Karpas-422 (cell line): ENCODE measurements around the gene PRKCE. TPM values are rescaled to one million over a fixed set of nuclear protein-coding genes. Genes with fewer than 3 reads are reported as not detected.
A peak's percentile ranks its signal among the peaks of the same experiment; 100 is the strongest.

Experiments used
- DNase-seq: peaks from one replicate; pipeline ENCODE4 v3.0.0-alpha.2; 2015
- H2AFZ ChIP-seq: fragments of 200-600 bp; sonication (generic); 2 replicates; pipeline ENCODE4 v1.6.1; 2014; ENCODE audit warnings: antibody characterized with exemption, low read length, mixed read lengths
- H3K27ac ChIP-seq: fragments of 200-600 bp; sonication (generic); 2 replicates; pipeline ENCODE4 v1.5.1; 2014; ENCODE audit warnings: mild to moderate bottlenecking, low read length, moderate library complexity
- H3K27me3 ChIP-seq: fragments of 200-600 bp; sonication (generic); 2 replicates; pipeline ENCODE4 v1.6.1; 2014; ENCODE audit warnings: low read length, mixed read lengths
- H3K36me3 ChIP-seq: fragments of 200-600 bp; sonication (generic); 2 replicates; pipeline ENCODE4 v1.6.1; 2014; ENCODE audit warnings: low read length, mixed read lengths; ENCODE audit not compliant: insufficient read depth
- H3K4me1 ChIP-seq: fragments of 200-600 bp; sonication (generic); 2 replicates; pipeline ENCODE4 v1.6.1; 2014; ENCODE audit warnings: mild to moderate bottlenecking, low read length, mixed read lengths
- H3K4me2 ChIP-seq: fragments of 200-600 bp; sonication (generic); 2 replicates; pipeline ENCODE4 v1.6.1; 2014; ENCODE audit warnings: low read length, low read depth, mild to moderate bottlenecking; ENCODE audit not compliant: poor library complexity, severe bottlenecking
- H3K4me3 ChIP-seq: fragments of 200-600 bp; sonication (generic); 2 replicates; pipeline ENCODE4 v1.5.1; 2014; ENCODE audit warnings: mild to moderate bottlenecking, antibody characterized with exemption, low read length, mixed read lengths
- H3K79me2 ChIP-seq: fragments of 200-600 bp; sonication (generic); 2 replicates; pipeline ENCODE4 v1.6.1; 2014; ENCODE audit warnings: mild to moderate bottlenecking, low read length, mixed read lengths
- H3K9ac ChIP-seq: fragments of 200-600 bp; sonication (generic); 2 replicates; pipeline ENCODE4 v1.6.0; 2014; ENCODE audit warnings: low read length
- H3K9me2 ChIP-seq: fragments of 200-600 bp; sonication (generic), shearing (Covaris generic); replicated peaks from 2 replicates; pipeline ENCODE4 v1.6.0; 2014; ENCODE audit warnings: mild to moderate bottlenecking, low read length, moderate library complexity; ENCODE audit not compliant: insufficient read depth
- H3K9me3 ChIP-seq: fragments of 300-700, 200-600 bp; sonication (generic); 2 replicates; pipeline ENCODE4 v1.6.1; 2014; ENCODE audit warnings: low read length, mixed read lengths
- H4K20me1 ChIP-seq: fragments of 200-600 bp; sonication (generic); 2 replicates; pipeline ENCODE4 v1.6.1; 2014; ENCODE audit warnings: mild to moderate bottlenecking, antibody characterized with exemption, low read length, low read depth; ENCODE audit not compliant: insufficient read depth
- total RNA-seq: library from RNA; depleted of rRNA; stranded (reverse); fragments of >200 nt; shearing (Covaris generic); gene quantifications from 2 replicates; pipeline ENCODE4 v1.2.3, GENCODE V29; 2014; ENCODE audit warnings: low replicate concordance

PRKCE gene
- total RNA-seq, 1 experiment from 2014 or later: 61.8 TPM

DNA sequence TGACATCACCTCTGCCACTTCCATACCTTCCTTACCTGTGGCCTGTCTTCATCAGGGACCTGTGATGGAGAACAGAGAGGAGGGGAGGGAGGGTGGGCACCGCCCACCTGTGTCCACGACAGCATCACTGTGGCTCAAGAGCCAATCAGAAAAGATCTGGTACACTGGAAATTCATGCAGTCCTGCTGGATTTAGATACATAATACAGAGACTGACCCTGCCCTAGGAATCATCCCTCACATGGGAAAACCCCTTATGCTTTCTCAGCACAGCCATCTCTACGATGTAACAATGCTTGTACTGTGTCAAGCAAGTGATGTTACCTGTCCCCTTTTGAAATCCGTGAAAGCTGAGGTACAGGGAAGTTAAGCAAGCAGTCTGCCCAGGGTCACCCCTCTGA, 500.1 kb downstream of the PRKCE start:
- peaks cover 25% of the 10 kb centered on the region for H3K4me1 ChIP-seq
- no peak overlapping the region for H2AFZ ChIP-seq
- H3K27ac ChIP-seq: no peak overlapping the region
- H3K27me3 ChIP-seq: no peaks in the 10 kb centered on the region
- no peak overlapping the region for H3K9ac ChIP-seq
- H3K79me2 ChIP-seq: peaks cover 7% of the 10 kb centered on the region; the same call in 1 of the 2 replicates
- no peak for DNase-seq
- no peak overlapping the region for H3K4me2 ChIP-seq
- H3K4me3 ChIP-seq: no peak overlapping the region
- H3K36me3 ChIP-seq: peaks cover 16% of the 10 kb centered on the region; the same call in 1 of the 2 replicates
- no peaks in the 10 kb centered on the region for H3K9me3 ChIP-seq
- no peaks in the 10 kb centered on the region for H4K20me1 ChIP-seq
- no peaks in the 10 kb centered on the region for H3K9me2 ChIP-seq

DNA sequence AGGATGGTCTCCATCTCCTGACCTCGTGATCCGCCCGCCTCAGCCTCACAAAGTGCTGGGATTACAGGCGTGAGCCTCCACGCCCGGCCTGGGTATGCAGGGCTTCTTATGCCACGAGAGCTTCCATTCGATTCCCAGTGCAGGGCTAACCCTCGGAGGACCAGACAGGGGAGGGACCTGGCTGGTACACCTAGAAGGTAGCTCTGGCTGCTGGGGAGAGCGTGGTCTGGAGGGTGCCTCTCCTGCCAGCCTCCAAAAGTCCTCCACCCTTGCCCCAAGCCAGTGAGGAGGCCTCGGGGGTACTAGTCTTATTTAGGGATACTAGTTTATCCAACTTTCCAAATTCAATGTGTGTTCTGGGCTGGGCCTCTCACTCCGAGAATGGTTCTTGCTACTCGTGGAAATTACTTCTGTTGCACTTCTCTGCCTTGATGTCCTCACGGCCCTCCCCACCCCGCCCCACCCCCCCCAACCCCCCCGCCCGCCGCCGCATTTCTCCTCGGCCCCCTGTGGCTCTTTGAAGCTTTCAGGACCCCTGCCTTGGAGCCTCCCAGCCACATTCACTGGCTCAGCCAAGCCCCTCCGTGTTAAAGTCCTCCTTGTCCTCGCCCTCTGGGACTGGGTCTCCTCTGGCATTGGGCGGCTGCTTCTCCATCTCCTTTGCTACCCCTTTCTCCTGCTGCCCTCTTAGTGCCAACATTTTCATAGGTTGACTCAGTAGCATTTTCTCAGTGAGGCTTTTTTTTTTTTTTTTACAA, 502.7 kb downstream of the PRKCE start:
- no peak for DNase-seq
- H3K9me3 ChIP-seq: no peaks in the 10 kb centered on the region
- H3K9ac ChIP-seq: no peak overlapping the region

GRCh38 chr2:46157072-46157965, 505.8 kb downstream of the PRKCE start:
- no peaks in the 10 kb centered on the region for H3K9me3 ChIP-seq
- peaks cover 15% of the 10 kb centered on the region for H3K4me1 ChIP-seq
- no peak overlapping the region for H3K4me3 ChIP-seq
- no peak overlapping the region for H3K4me2 ChIP-seq
- H3K79me2 ChIP-seq: no peaks in the 10 kb centered on the region
- H3K9me2 ChIP-seq: no peaks in the 10 kb centered on the region
- no peak for DNase-seq
- no peak overlapping the region for H3K27ac ChIP-seq
- H3K36me3 ChIP-seq: peaks cover 21% of the 10 kb centered on the region; the same call in 1 of the 2 replicates
- H3K9ac ChIP-seq: no peak overlapping the region
- H3K27me3 ChIP-seq: no peaks in the 10 kb centered on the region
- no peaks in the 10 kb centered on the region for H4K20me1 ChIP-seq
- H2AFZ ChIP-seq: no peak overlapping the region

More for the DNA sequence above, 502.7 kb downstream of the PRKCE start:
- no peak overlapping the region for H3K27ac ChIP-seq
- no peaks in the 10 kb centered on the region for H3K27me3 ChIP-seq
- no peaks in the 10 kb centered on the region for H4K20me1 ChIP-seq
- no peak overlapping the region for H3K4me2 ChIP-seq
- no peaks in the 10 kb centered on the region for H3K9me2 ChIP-seq
- H3K4me3 ChIP-seq: no peak overlapping the region
- H3K4me1 ChIP-seq: no peaks in the 10 kb centered on the region
- H3K79me2 ChIP-seq: peaks cover under 1% of the 10 kb centered on the region; the same call in 1 of the 2 replicates
- no peak overlapping the region for H2AFZ ChIP-seq
- peaks cover 12% of the 10 kb centered on the region; the same call in 1 of the 2 replicates for H3K36me3 ChIP-seq

DNA sequence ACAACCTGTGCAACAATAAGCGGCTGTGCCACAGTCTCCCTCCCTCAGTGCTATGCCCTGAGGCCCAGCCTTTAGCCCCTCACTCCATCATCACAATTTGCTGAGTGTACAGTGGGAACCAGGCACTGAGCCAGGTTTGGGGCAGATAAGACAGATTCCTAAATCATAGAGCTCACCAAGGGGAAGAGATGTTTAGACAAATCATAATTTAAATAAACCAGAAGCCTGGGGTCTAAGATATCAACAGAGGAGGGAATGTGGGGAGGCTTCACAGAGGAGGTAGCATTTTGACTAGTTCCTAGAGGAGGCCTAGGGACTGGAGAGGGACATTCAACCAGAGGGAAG, 506.5 kb downstream of the PRKCE start:
- H3K4me3 ChIP-seq: no peak overlapping the region
- no peaks in the 10 kb centered on the region for H3K79me2 ChIP-seq
- no peak overlapping the region for H3K9ac ChIP-seq
- H4K20me1 ChIP-seq: no peaks in the 10 kb centered on the region
- peaks cover 21% of the 10 kb centered on the region; the same call in 1 of the 2 replicates for H3K36me3 ChIP-seq
- no peak overlapping the region for H3K4me2 ChIP-seq
- H3K9me3 ChIP-seq: no peaks in the 10 kb centered on the region
- H3K27ac ChIP-seq: no peak overlapping the region
- H3K27me3 ChIP-seq: no peaks in the 10 kb centered on the region
- DNase-seq: no peak
- H3K9me2 ChIP-seq: no peaks in the 10 kb centered on the region
- H2AFZ ChIP-seq: no peak overlapping the region
- H3K4me1 ChIP-seq: peaks cover 15% of the 10 kb centered on the region

DNA sequence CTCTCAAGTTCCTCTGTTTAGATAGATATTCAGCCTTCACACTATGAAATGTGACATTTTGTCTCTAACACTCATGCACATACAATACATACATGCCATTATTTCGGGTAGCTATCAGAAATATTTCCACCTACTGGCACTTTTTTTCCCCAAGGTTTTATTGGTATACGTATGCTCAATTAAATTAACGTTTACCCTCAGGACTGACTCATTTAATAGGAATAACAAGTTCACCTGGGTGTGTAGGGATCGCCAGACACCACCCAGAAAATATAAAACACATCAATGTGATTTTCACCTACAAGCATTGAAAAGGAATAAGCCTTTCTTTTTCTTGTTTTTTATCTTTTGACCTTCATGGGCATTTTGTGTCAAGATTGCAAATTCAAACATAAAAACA, 507.2 kb downstream of the PRKCE start:
- Histone ChIP-seq H2AFZ (no peak overlapping the region), H3K36me3 (peaks cover 21% of the 10 kb centered on the region; the same call in 1 of the 2 replicates), H3K9ac (no peak overlapping the region), H3K27ac (no peak overlapping the region), H3K9me2 (no peaks in the 10 kb centered on the region), H4K20me1 (no peaks in the 10 kb centered on the region), H3K4me3 (no peak overlapping the region), H3K27me3 (no peaks in the 10 kb centered on the region), H3K4me1 (peaks cover 15% of the 10 kb centered on the region), H3K79me2 (no peaks in the 10 kb centered on the region), H3K4me2 (no peak overlapping the region), H3K9me3 (no peaks in the 10 kb centered on the region)
- no peak for DNase-seq

GRCh38 chr2:46160326-46160725, 508.9 kb downstream of the PRKCE start:
- Histone ChIP-seq H3K4me2 (no peak overlapping the region), H2AFZ (no peak overlapping the region), H3K9ac (no peak overlapping the region), H3K79me2 (no peaks in the 10 kb centered on the region), H3K9me2 (no peaks in the 10 kb centered on the region), H3K27me3 (no peaks in the 10 kb centered on the region), H3K4me1 (peaks cover 15% of the 10 kb centered on the region), H3K4me3 (no peak overlapping the region), H3K9me3 (no peaks in the 10 kb centered on the region), H3K36me3 (peaks cover 21% of the 10 kb centered on the region; the same call in 1 of the 2 replicates), H4K20me1 (no peaks in the 10 kb centered on the region), H3K27ac (no peak overlapping the region)
- DNase-seq: no peak

DNA sequence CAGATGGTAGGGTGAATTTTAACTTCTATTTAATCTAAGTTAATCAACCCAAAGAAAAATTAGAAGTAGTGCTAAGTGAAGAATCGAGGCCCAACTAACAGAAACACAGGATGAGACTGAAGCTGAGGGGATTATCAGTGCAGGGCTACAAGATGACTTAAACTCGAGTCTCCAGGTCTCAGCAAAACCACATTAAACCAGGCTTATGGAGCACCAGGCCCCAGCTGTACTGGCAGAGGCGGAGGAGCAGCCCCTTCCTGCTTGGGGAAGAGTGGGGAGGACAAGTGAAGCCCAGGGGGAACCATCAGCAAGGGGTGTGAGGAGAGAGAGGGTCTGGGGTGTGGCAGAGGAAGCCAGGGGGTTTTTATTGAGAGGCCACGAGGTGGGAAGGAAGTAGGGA, 509.8 kb downstream of the PRKCE start:
- Histone ChIP-seq H4K20me1 (no peaks in the 10 kb centered on the region), H3K27ac (peak overlapping the region; percentile 37; the same call in 1 of the 2 replicates), H3K9me3 (no peaks in the 10 kb centered on the region), H3K27me3 (no peaks in the 10 kb centered on the region), H3K4me2 (no peak overlapping the region), H3K36me3 (peaks cover 18% of the 10 kb centered on the region; the same call in 1 of the 2 replicates), H2AFZ (no peak overlapping the region), H3K79me2 (no peaks in the 10 kb centered on the region), H3K9ac (no peak overlapping the region), H3K4me1 (peaks cover 15% of the 10 kb centered on the region), H3K4me3 (no peak overlapping the region), H3K9me2 (no peaks in the 10 kb centered on the region)
- no peak for DNase-seq

- no peak overlapping the region for H3K27ac ChIP-seq
- no peaks in the 10 kb centered on the region for H3K9me2 ChIP-seq
- H3K4me1 ChIP-seq: peaks cover 15% of the 10 kb centered on the region
- H2AFZ ChIP-seq: no peak overlapping the region
- no peak overlapping the region for H3K9ac ChIP-seq
- DNase-seq: no peak
- no peaks in the 10 kb centered on the region for H3K27me3 ChIP-seq
- peaks cover 15% of the 10 kb centered on the region; the same call in 1 of the 2 replicates for H3K36me3 ChIP-seq
- no peaks in the 10 kb centered on the region for H3K79me2 ChIP-seq
- H3K4me2 ChIP-seq: no peak overlapping the region
- H3K4me3 ChIP-seq: no peak overlapping the region
- H4K20me1 ChIP-seq: no peaks in the 10 kb centered on the region
- H3K9me3 ChIP-seq: no peaks in the 10 kb centered on the region
Observed at GRCh38 chr2:46161911-46162310, 510.4 kb downstream of the PRKCE start.
